LNCaP clone FGC (cell line): ENCODE results near the gene ITPK1.

Experiments used
- DNase-seq: peaks from one replicate; pipeline ENCODE4 v3.0.0-alpha.2; 2011; ENCODE audit warnings: low read depth
- H3K4me3 ChIP-seq: 2 replicates; pipeline ENCODE4 v1.5.1; 2011; ENCODE audit warnings: mild to moderate bottlenecking, low read depth, low read length, control low read depth
- CTCF ChIP-seq: IDR thresholded peaks from 2 replicates; pipeline ENCODE4 v1.5.1; 2012; ENCODE audit warnings: mild to moderate bottlenecking; ENCODE audit not compliant: control insufficient read depth, insufficient read depth; ENCODE audit errors: extremely low read depth

Gene ITPK1

DNA sequence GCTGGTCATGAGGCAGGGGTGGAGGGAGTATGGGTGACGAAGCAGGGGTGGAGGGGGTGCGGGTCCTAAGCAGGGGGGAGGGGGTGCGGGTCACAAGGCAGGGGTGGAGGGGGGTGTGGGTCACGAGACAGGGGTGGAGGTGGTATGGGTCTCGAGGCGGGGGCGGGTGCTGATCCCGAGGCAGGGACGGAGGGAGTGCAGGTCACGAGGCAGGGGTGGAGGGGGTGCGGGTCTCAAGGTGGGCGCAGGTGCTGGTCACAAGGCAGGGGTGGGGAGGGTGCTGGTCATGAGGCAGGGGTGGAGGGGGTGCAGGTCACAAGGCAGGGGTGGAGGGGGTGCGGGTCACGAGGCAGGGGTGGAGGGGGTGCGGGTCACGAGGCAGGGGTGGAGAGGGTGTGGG is 56.5 kb downstream of the ITPK1 start:
- DNase-seq, result no peak
- TF ChIP-seq CTCF, result no peak
- no peak overlapping the region for H3K4me3 ChIP-seq

DNA sequence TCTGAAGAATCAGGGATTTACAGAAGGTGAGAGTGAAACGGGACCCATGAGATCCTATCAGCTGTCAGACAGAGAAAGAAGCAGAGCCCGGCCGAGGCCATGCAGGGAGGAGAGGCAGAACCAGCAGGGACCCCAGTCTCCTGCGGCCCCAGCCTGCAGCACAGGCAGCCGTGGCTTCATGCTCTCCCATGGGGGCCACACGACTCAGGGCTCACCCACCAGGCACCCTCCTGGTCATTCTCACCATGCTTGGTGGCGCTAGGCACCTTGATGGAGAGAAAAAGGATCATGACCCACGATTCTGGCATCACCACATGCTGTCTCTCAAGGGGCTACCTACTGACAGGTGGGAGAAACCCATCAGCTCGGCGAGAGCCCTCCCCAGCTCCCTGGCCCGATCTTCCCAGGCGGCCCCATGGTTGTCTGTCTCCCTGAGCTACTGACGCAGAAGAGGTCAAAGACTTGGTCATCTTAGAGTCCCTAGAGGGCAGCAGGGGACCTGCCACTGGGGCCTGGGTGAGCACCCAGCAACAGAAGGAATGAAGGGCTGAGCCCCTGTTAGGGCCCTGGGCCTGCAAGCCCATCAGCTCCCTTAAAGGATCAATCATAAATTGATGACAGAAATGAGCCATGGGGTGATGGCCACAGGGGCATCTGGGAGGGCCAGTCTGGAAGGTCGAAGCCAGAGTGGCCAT is 58.0 kb downstream of the ITPK1 start:
- TF ChIP-seq CTCF, result no peak
- no peak overlapping the region for H3K4me3 ChIP-seq

DNA sequence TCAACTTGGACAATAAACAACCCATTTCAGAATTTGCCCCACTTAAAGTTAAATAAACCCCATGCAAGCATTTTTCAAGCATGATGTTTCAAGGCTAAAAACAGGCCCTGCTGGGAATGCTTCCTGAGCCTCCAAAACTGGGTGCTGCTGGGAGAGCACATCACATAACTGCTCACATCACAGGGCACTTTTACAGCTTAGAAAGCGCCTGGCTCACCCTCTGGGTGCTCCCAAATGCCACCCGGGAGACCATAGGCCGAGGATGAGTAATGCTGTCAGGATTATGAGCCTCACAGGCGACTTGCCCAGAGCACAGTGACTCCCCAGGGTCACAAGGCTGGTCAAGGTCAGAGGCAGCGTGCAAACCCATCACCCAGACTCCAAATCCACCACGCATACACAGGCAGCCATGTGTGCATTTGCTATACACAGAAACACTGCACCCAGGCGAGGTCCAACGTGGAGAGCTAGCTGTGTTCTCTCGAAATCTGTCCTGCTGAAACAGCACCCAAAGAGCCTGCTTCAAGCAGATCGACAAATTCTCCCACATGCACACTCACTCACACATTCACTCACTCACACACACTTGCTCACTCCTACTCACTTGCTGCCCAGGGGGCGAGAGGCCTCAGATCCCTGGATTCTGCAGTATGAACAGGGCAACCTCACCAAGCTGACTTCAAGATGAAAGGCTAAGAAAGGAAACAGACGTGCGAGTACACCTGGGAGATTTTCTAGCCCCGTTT is 58.7 kb downstream of the ITPK1 start:
- no peak overlapping the region for H3K4me3 ChIP-seq
- TF ChIP-seq CTCF, result no peak
- DNase-seq, result no peak

More for the DNA sequence above, 58.0 kb downstream of the ITPK1 start:
- DNase-seq, result no peak

- no peak for TF ChIP-seq CTCF
- H3K4me3 ChIP-seq, result no peak overlapping the region
- no peak for DNase-seq
Observed at GRCh38 chr14:93056166-93056839, 59.4 kb downstream of the ITPK1 start.

- DNase-seq, result no peak
- H3K4me3 ChIP-seq, result no peak overlapping the region
- no peak for TF ChIP-seq CTCF
Observed at GRCh38 chr14:93055651-93056115, 60.0 kb downstream of the ITPK1 start.

DNA sequence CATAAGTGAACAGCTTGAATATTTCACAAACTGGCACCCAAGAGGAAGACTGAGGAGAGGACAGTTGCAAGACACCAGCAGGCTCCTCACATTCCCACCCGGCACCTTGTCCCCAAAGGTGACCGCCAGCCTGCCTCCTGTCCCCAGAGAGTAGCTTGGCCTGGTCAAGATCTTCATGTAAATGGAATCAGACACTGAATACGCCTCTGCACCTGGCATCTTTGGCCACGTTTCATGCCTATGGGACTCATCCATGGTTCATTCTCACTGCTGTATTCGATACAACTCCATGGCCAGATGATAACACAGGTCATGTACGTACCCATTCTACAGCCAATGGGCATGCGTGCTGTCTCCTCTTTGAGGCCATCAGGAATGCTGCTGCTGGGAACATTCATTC is 60.8 kb downstream of the ITPK1 start:
- no peak overlapping the region for H3K4me3 ChIP-seq
- DNase-seq, result no peak
- no peak for TF ChIP-seq CTCF
